Measurements from ENCODE around the gene IMP3. TPM values are rescaled to one million over a fixed set of nuclear protein-coding genes. Genes with fewer than 3 reads are reported as not detected.
"Not testable (repeated sequence)": the region's sequence is repeated elsewhere in the genome, so short reads cannot be mapped to it uniquely, and the experiment has no call there.

IMP3 gene
- 103 and 106 TPM in 2 replicates for total RNA-seq

- Mint-ChIP-seq H3K36me3 (ENCODE audit: low read depth) (peaks cover 28% of the 10 kb centered on the region), H3K4me1 (ENCODE audit: low read depth) (peaks cover 31% of the 10 kb centered on the region), H3K4me3 (ENCODE audit: low read depth) (peak within 1 kb of the TSS; percentile 92), H3K27ac (peak within 1 kb of the TSS; percentile 93), H3K9me3 (no peaks in the 10 kb centered on the region), H3K27me3 (ENCODE audit: low read depth) (peaks cover 2% of the 10 kb centered on the region)
- peak; percentile 95 for DNase-seq (ENCODE audit: low spot score)
- intact Hi-C loops (cut with micrococcal nuclease), result loop anchor here (1.0 to 10.0 kb wide), 7 partner anchors 15 to 272 kb away; partner anchors contain the start of genes FBXO22, MAN2C1, PTPN9 and SIN3A
Measured at GRCh38 chr15:75639709-75640482, at the start of gene IMP3. TSS of gene IMP3 (minus strand) at chr15:75640224. CDS start at chr15:75640168, 56 bp downstream.

- H3K36me3 Mint-ChIP-seq (ENCODE audit: low read depth); DNase-seq (ENCODE audit: low spot score); H3K4me3 Mint-ChIP-seq (ENCODE audit: low read depth); intact Hi-C loops (cut with micrococcal nuclease); H3K4me1 Mint-ChIP-seq (ENCODE audit: low read depth); H3K9me3 Mint-ChIP-seq; H3K27ac Mint-ChIP-seq: not testable (repeated sequence)
- peaks cover 11% of the 10 kb centered on the region for H3K27me3 Mint-ChIP-seq (ENCODE audit: low read depth)
Measured at GRCh38 chr15:75689429-75689828, 49.4 kb upstream of the IMP3 start.

- Mint-ChIP-seq H3K27me3 (ENCODE audit: low read depth) (peaks cover 9% of the 10 kb centered on the region), H3K36me3 (ENCODE audit: low read depth) (no peaks in the 10 kb centered on the region), H3K9me3 (no peaks in the 10 kb centered on the region), H3K27ac (no peak overlapping the region), H3K4me3 (ENCODE audit: low read depth) (no peak overlapping the region), H3K4me1 (ENCODE audit: low read depth) (no peaks in the 10 kb centered on the region)
- intact Hi-C loops (cut with micrococcal nuclease), result no loop called here
- no peak for DNase-seq (ENCODE audit: low spot score)
Measured at GRCh38 chr15:75688831-75689230, 48.8 kb upstream of the IMP3 start.

GRCh38 chr15:75688278-75688557 lies 48.2 kb upstream of the IMP3 start:
- peaks cover 7% of the 10 kb centered on the region for H3K27me3 Mint-ChIP-seq (ENCODE audit: low read depth)
- H3K4me3 Mint-ChIP-seq (ENCODE audit: low read depth), result no peak overlapping the region
- H3K27ac Mint-ChIP-seq, result no peak overlapping the region
- no peak for DNase-seq (ENCODE audit: low spot score)
- H3K9me3 Mint-ChIP-seq, result no peaks in the 10 kb centered on the region
- intact Hi-C loops (cut with micrococcal nuclease), result no loop called here
- H3K4me1 Mint-ChIP-seq (ENCODE audit: low read depth), result no peaks in the 10 kb centered on the region
- H3K36me3 Mint-ChIP-seq (ENCODE audit: low read depth), result no peaks in the 10 kb centered on the region

GRCh38 chr15:75687486-75688277 lies 47.7 kb upstream of the IMP3 start:
- no peaks in the 10 kb centered on the region for H3K9me3 Mint-ChIP-seq
- H3K27ac Mint-ChIP-seq, result no peak overlapping the region
- H3K36me3 Mint-ChIP-seq (ENCODE audit: low read depth), result no peaks in the 10 kb centered on the region
- H3K4me3 Mint-ChIP-seq (ENCODE audit: low read depth), result no peak overlapping the region
- no peaks in the 10 kb centered on the region for H3K4me1 Mint-ChIP-seq (ENCODE audit: low read depth)
- no peak for DNase-seq (ENCODE audit: low spot score)
- H3K27me3 Mint-ChIP-seq (ENCODE audit: low read depth), result peaks cover 5% of the 10 kb centered on the region
- intact Hi-C loops (cut with micrococcal nuclease), result no loop called here

- H3K36me3 Mint-ChIP-seq (ENCODE audit: low read depth); H3K4me3 Mint-ChIP-seq (ENCODE audit: low read depth); H3K9me3 Mint-ChIP-seq; H3K27me3 Mint-ChIP-seq (ENCODE audit: low read depth); H3K4me1 Mint-ChIP-seq (ENCODE audit: low read depth); H3K27ac Mint-ChIP-seq: not testable (repeated sequence)
- intact Hi-C loops (cut with micrococcal nuclease), result loop anchor here (1.0 kb wide), 1 partner anchor 116 kb away; no protein-coding TSS in a partner anchor
- DNase-seq (ENCODE audit: low spot score), result peak; percentile 73
Measured at GRCh38 chr15:75686212-75686642, 46.2 kb upstream of the IMP3 start.

- no peaks in the 10 kb centered on the region for H3K4me1 Mint-ChIP-seq (ENCODE audit: low read depth)
- no peak overlapping the region for H3K27ac Mint-ChIP-seq
- intact Hi-C loops (cut with micrococcal nuclease), result no loop called here
- no peak for DNase-seq (ENCODE audit: low spot score)
- H3K9me3 Mint-ChIP-seq, result no peaks in the 10 kb centered on the region
- no peaks in the 10 kb centered on the region for H3K27me3 Mint-ChIP-seq (ENCODE audit: low read depth)
- no peaks in the 10 kb centered on the region for H3K36me3 Mint-ChIP-seq (ENCODE audit: low read depth)
- H3K4me3 Mint-ChIP-seq (ENCODE audit: low read depth), result no peak overlapping the region
Measured at GRCh38 chr15:75685195-75685594, 45.2 kb upstream of the IMP3 start.

GRCh38 chr15:75684648-75685047 lies 44.6 kb upstream of the IMP3 start:
- Mint-ChIP-seq H3K4me1 (ENCODE audit: low read depth) (no peaks in the 10 kb centered on the region), H3K27me3 (ENCODE audit: low read depth) (no peaks in the 10 kb centered on the region), H3K27ac (no peak overlapping the region), H3K4me3 (ENCODE audit: low read depth) (no peak overlapping the region), H3K9me3 (no peaks in the 10 kb centered on the region), H3K36me3 (ENCODE audit: low read depth) (no peaks in the 10 kb centered on the region)
- DNase-seq (ENCODE audit: low spot score), result no peak
- intact Hi-C loops (cut with micrococcal nuclease), result no loop called here

GRCh38 chr15:75683646-75684312 lies 43.8 kb upstream of the IMP3 start:
- not testable (repeated sequence) for H3K4me3 Mint-ChIP-seq (ENCODE audit: low read depth); H3K4me1 Mint-ChIP-seq (ENCODE audit: low read depth); H3K36me3 Mint-ChIP-seq (ENCODE audit: low read depth); H3K27me3 Mint-ChIP-seq (ENCODE audit: low read depth); H3K9me3 Mint-ChIP-seq; H3K27ac Mint-ChIP-seq
- intact Hi-C loops (cut with micrococcal nuclease), result loop anchor here (2.0 kb wide), 1 partner anchor 315 kb away; the partner anchor contains the start of gene MAN2C1
- peak; percentile 55 for DNase-seq (ENCODE audit: low spot score)

GRCh38 chr15:75682181-75683135 lies 42.4 kb upstream of the IMP3 start:
- no peak overlapping the region for H3K27ac Mint-ChIP-seq
- no peaks in the 10 kb centered on the region for H3K4me1 Mint-ChIP-seq (ENCODE audit: low read depth)
- no peaks in the 10 kb centered on the region for H3K27me3 Mint-ChIP-seq (ENCODE audit: low read depth)

GRCh38 chr15:75680007-75680789 lies 40.2 kb upstream of the IMP3 start:
- no peak overlapping the region for H3K4me3 Mint-ChIP-seq (ENCODE audit: low read depth)
- intact Hi-C loops (cut with micrococcal nuclease), result no loop called here
- no peak overlapping the region for H3K27ac Mint-ChIP-seq
- no peaks in the 10 kb centered on the region for H3K4me1 Mint-ChIP-seq (ENCODE audit: low read depth)
- no peaks in the 10 kb centered on the region for H3K9me3 Mint-ChIP-seq
- H3K27me3 Mint-ChIP-seq (ENCODE audit: low read depth), result no peaks in the 10 kb centered on the region
- no peaks in the 10 kb centered on the region for H3K36me3 Mint-ChIP-seq (ENCODE audit: low read depth)
- DNase-seq (ENCODE audit: low spot score), result no peak

More at GRCh38 chr15:75682181-75683135, 42.4 kb upstream of the IMP3 start:
- H3K36me3 Mint-ChIP-seq (ENCODE audit: low read depth), result no peaks in the 10 kb centered on the region
- no peak overlapping the region for H3K4me3 Mint-ChIP-seq (ENCODE audit: low read depth)
- no peaks in the 10 kb centered on the region for H3K9me3 Mint-ChIP-seq
- intact Hi-C loops (cut with micrococcal nuclease), result loop anchor here (2.0 kb wide), 1 partner anchor 314 kb away; the partner anchor contains the start of gene MAN2C1
- DNase-seq (ENCODE audit: low spot score), result no peak
